HG03342 (cell line): ENCODE data around the gene PDIA3.
"Not testable (repeated sequence)": the region's sequence is repeated elsewhere in the genome, so short reads cannot be mapped to it uniquely, and the experiment has no call there.

ENCODE experiments used
- ATAC-seq: cut with Tn5 transposase; IDR thresholded peaks from one replicate; pipeline ENCODE4 v1.9.1; 2021; ENCODE audit warnings: mild to moderate bottlenecking, moderate library complexity; ENCODE audit not compliant: unreplicated experiment

PDIA3 gene

DNA sequence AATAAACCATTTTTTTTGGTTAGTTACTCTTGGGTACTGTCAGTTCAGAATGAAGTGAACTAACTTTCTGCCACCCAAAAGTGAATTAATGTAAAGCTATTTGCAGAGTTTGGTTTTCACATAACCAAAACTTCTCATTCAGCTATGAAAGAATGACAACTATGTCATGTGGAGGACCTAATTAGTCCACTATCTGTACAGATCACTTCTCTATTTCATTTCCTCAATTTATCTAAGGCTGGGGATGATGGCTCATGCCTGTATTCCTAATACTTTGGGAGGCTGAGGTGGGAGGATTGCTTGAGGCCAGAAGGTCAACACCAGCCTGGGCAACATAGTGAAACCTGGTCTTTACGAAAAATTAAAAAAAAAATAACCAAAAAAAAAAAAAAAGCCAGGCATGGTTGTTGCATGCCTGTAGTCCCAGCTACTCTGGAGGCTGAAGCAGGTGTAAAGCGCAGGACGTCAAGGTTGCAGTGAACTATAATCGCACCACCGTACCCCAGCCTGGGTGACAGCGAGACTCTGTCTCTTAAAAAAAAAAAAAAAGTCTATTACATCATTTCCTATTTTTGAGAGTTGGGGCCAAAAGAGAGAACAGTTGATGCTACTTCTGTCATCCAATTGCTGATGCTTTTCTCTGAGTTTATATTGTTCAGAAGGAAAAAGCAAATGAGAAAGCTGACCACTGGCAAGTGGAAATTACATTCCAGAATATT, 62.9 kb downstream of the PDIA3 start:
- ATAC-seq, result no peak

DNA sequence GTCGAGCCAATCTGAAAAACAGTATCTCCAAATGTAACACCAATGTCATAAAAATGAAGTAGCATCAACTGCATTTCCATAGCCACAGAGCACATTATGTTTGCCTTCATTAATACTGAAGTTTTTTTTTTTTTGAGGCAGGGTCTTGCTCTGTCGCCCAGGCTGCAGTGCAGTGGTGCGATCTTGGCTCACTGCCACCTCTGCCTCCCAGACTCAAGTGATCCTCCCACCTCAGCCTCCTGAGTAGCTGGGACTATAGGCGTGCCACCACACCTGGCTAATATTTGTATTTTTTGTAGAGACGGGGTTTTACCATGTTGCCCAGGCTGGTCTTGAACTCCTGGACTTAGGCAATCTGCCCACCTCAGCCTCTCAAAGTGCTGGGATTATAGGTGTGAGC, 68.8 kb downstream of the PDIA3 start:
- not testable (repeated sequence) for ATAC-seq

DNA sequence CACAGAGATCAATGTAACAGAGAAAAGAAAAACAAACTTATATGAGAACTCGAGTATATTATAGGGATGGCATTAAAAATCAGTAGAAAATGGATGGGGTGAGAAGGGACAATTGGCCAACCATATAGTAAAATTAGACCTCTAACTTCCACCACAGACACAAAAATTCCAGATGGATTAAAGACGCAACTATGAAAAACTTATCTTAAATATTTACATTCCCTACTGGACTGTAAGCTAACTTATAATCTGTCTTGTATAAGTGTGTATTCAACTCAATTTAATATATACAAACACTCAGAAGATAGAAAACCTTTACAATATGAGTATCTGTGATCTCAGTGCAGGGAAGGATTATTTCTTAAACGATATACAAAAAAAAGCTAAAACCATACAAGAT, 75.3 kb downstream of the PDIA3 start:
- ATAC-seq, result no peak
